ENCODE data around the gene FLNB.

- no peak for TF ChIP-seq EZH2 (optimal IDR thresholded peaks at IDR 0.05; ENCODE audit: low read depth, low read length)
- TF ChIP-seq CTCF (IDR thresholded peaks at IDR 0.05; ENCODE audit: low read length) = no peak
- peak; percentile 97 for TF ChIP-seq EZH2phosphoT487 (IDR thresholded peaks at IDR 0.05; ENCODE audit: low read length)
These were observed 33.7 kb downstream of the FLNB start for GRCh38 chr3:58041826-58042324.
